Progenitor cell of endocrine pancreas (in vitro differentiated cells): ENCODE measurements around the gene TRAF2. TPM values are rescaled to one million over a fixed set of nuclear protein-coding genes. Genes with fewer than 3 reads are reported as not detected.

Experiments
- DNase-seq: peaks from one replicate; pipeline ENCODE4 v3.0.0; 2021; ENCODE audit warnings: low spot score; ENCODE audit not compliant: unreplicated experiment
- H3K27ac Mint-ChIP-seq: 2 replicates; pipeline ENCODE4 v1.8.0; 2021; ENCODE audit warnings: mild to moderate bottlenecking, moderate library complexity, mixed read lengths
- H3K27me3 Mint-ChIP-seq: 2 replicates; pipeline ENCODE4 v1.8.0; 2021; ENCODE audit warnings: mixed read lengths
- H3K36me3 Mint-ChIP-seq: 2 replicates; pipeline ENCODE4 v1.8.0; 2022; ENCODE audit warnings: mixed read lengths; ENCODE audit not compliant: insufficient read depth
- H3K4me1 Mint-ChIP-seq: 2 replicates; pipeline ENCODE4 v1.8.0; 2021; ENCODE audit warnings: low read depth, mixed read lengths
- H3K4me3 Mint-ChIP-seq: 2 replicates; pipeline ENCODE4 v1.8.0; 2021; ENCODE audit warnings: low read depth, mild to moderate bottlenecking, moderate library complexity, mixed read lengths
- H3K9me3 Mint-ChIP-seq: 2 replicates; pipeline ENCODE4 v1.8.0; 2021; ENCODE audit warnings: low read depth, mixed read lengths
- CTCF ChIP-seq: fragments of 200-600 bp; sonication (generic); IDR thresholded peaks from one replicate; pipeline ENCODE4 v1.5.0; 2021; ENCODE audit warnings: antibody characterized with exemption, mild to moderate bottlenecking; ENCODE audit not compliant: unreplicated experiment
- total RNA-seq: library from RNA; stranded (reverse); gene quantifications from 2 replicates; pipeline ENCODE4 v1.2.1, GENCODE V29; 2021

TRAF2 gene
- total RNA-seq, 1 donor from 2014 or later: 23.4 TPM

GRCh38 chr9:136910901-136911245 lies 24.6 kb downstream of the TRAF2 start:
- no peaks in the 10 kb centered on the region for H3K27me3 Mint-ChIP-seq
- H3K36me3 Mint-ChIP-seq: peaks cover 11% of the 10 kb centered on the region
- no peaks in the 10 kb centered on the region for H3K9me3 Mint-ChIP-seq
- DNase-seq: no peak
- no peaks in the 10 kb centered on the region for H3K4me1 Mint-ChIP-seq
- TF ChIP-seq CTCF: no peak
- no peak overlapping the region for H3K27ac Mint-ChIP-seq
- no peak overlapping the region for H3K4me3 Mint-ChIP-seq

- H3K27me3 Mint-ChIP-seq: no peaks in the 10 kb centered on the region
- TF ChIP-seq CTCF: no peak
- no peak overlapping the region for H3K4me3 Mint-ChIP-seq
- no peaks in the 10 kb centered on the region for H3K4me1 Mint-ChIP-seq
- H3K9me3 Mint-ChIP-seq: no peaks in the 10 kb centered on the region
- H3K27ac Mint-ChIP-seq: no peak overlapping the region
- DNase-seq: no peak
- peaks cover 11% of the 10 kb centered on the region for H3K36me3 Mint-ChIP-seq
These were observed 27.6 kb downstream of the TRAF2 start for GRCh38 chr9:136913701-136914438.

GRCh38 chr9:136915632-136916329 lies 29.5 kb downstream of the TRAF2 start:
- DNase-seq: no peak
- peaks cover 10% of the 10 kb centered on the region for H3K36me3 Mint-ChIP-seq
- no peaks in the 10 kb centered on the region for H3K27me3 Mint-ChIP-seq
- TF ChIP-seq CTCF: no peak
- no peak overlapping the region for H3K27ac Mint-ChIP-seq
- H3K4me3 Mint-ChIP-seq: no peak overlapping the region
- no peaks in the 10 kb centered on the region for H3K9me3 Mint-ChIP-seq
- H3K4me1 Mint-ChIP-seq: no peaks in the 10 kb centered on the region

GRCh38 chr9:136916330-136917184 lies 30.2 kb downstream of the TRAF2 start:
- no peak for DNase-seq
- Mint-ChIP-seq H3K36me3 (peaks cover 10% of the 10 kb centered on the region), H3K27me3 (no peaks in the 10 kb centered on the region), H3K27ac (peak overlapping the region; percentile 39), H3K4me3 (no peak overlapping the region), H3K4me1 (no peaks in the 10 kb centered on the region), H3K9me3 (no peaks in the 10 kb centered on the region)
- no peak for TF ChIP-seq CTCF

- H3K9me3 Mint-ChIP-seq: no peaks in the 10 kb centered on the region
- TF ChIP-seq CTCF: no peak
- DNase-seq: no peak
- H3K36me3 Mint-ChIP-seq: peaks cover 10% of the 10 kb centered on the region
- H3K4me3 Mint-ChIP-seq: no peak overlapping the region
- no peaks in the 10 kb centered on the region for H3K27me3 Mint-ChIP-seq
- no peaks in the 10 kb centered on the region for H3K4me1 Mint-ChIP-seq
- H3K27ac Mint-ChIP-seq: no peak overlapping the region
These were observed 31.6 kb downstream of the TRAF2 start for GRCh38 chr9:136917902-136918301.
